GM12891 (cell line): ENCODE measurements around the gene STK39.
"Not testable (repeated sequence)": the region's sequence is repeated elsewhere in the genome, so short reads cannot be mapped to it uniquely, and the experiment has no call there.

Source experiments
- DNase-seq: peaks from one replicate; pipeline ENCODE4 v3.0.0; 2011; ENCODE audit warnings: low spot score; ENCODE audit not compliant: insufficient read length
- FAIRE-seq: peaks from 2 replicates; lab custom pipeline; 2011; peaks lifted over from hg19 to GRCh38; lab: Jason Lieb, UNC
- PAX5 ChIP-seq: IDR thresholded peaks from 2 replicates; pipeline ENCODE4 v1.6.1; 2011; ENCODE audit warnings: low read length, moderate library complexity, mild to moderate bottlenecking; ENCODE audit not compliant: insufficient read depth, severe bottlenecking
- POLR2A ChIP-seq: IDR thresholded peaks from 2 replicates; pipeline ENCODE4 v1.6.1; 2011; ENCODE audit warnings: low read depth, low read length, control low read depth
- POLR2AphosphoS5 ChIP-seq: IDR thresholded peaks from 2 replicates; pipeline ENCODE4 v1.6.1; 2011; ENCODE audit warnings: low read depth, low read length, control low read depth
- POU2F2 ChIP-seq: IDR thresholded peaks from 2 replicates; pipeline ENCODE4 v1.6.1; 2011; ENCODE audit warnings: low read depth, mild to moderate bottlenecking, control low read depth, low read length, moderate library complexity
- SPI1 ChIP-seq: IDR thresholded peaks from 2 replicates; pipeline ENCODE4 v1.6.1; 2011; ENCODE audit warnings: low read depth, low read length, control low read depth
- TAF1 ChIP-seq: IDR thresholded peaks from 2 replicates; pipeline ENCODE4 v1.6.1; 2011; ENCODE audit warnings: low read depth, low read length, control low read depth

The STK39 gene

GRCh38 chr2:168090366-168091135, 156.8 kb downstream of the STK39 start:
- FAIRE-seq (peak; percentile 5), DNase-seq (peak; percentile 15)
- no peak for TF ChIP-seq SPI1
- TF ChIP-seq PAX5: no peak
- no peak for TF ChIP-seq POLR2AphosphoS5
- no peak for TF ChIP-seq POLR2A
- TF ChIP-seq TAF1: no peak
- no peak for TF ChIP-seq POU2F2

GRCh38 chr2:168089200-168089599, 158.2 kb downstream of the STK39 start:
- TF ChIP-seq TAF1 (no peak), SPI1 (0 out of 2 replicates have a peak, but pooled peaks have one; percentile 29), POU2F2 (no peak)
- DNase-seq (no peak), FAIRE-seq (no peak)

DNA sequence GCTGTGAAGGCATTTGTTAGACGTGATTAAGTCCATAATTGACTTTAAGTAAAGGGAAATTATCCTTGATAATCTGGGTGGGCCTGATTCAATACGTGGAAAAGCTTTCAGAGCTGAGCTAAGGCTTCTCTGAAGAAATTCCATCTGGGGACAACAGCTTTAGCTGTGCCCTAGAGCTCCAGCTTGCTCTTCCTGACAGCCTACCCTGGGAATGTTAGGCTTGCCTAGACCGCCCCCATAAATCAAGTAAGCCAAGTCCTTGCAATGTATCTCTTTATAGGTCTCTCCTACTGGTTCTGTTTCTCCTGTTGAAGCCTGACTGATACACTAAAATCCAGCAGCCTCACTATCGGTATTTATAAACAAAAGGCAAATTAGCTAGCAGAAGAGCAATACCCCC, 160.0 kb downstream of the STK39 start:
- FAIRE-seq: no peak
- TF ChIP-seq PAX5 (no peak), SPI1 (no peak), TAF1 (no peak), POLR2A (no peak), POLR2AphosphoS5 (no peak), POU2F2 (no peak)
- DNase-seq: no peak

DNA sequence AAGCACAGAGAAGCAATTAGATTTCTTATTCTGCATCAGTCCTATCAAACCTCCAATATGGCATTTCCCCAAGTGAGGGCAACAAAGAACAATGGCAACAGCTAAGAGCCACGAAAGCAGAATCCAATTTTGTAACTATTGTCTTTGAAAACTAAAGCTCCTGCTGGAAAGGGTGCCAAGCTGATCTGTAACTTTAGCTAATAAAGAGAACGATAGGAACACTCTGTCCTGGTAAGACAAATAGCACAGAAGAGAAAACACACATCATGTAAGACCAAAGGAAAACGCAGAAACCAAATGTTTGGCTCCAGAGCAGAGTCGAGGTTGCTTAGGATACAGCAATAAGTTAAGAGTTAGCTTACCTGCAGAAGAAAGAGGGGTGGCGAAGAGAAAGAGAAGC, 160.5 kb downstream of the STK39 start:
- TF ChIP-seq SPI1 (no peak), PAX5 (no peak), POU2F2 (no peak), POLR2AphosphoS5 (no peak), POLR2A (no peak), TAF1 (no peak)
- no peak for FAIRE-seq
- no peak for DNase-seq

- FAIRE-seq: no peak
- TF ChIP-seq TAF1 (no peak), SPI1 (no peak), POLR2A (no peak), POU2F2 (no peak), PAX5 (no peak), POLR2AphosphoS5 (no peak)
- DNase-seq: no peak
Observed at GRCh38 chr2:168085801-168086361, 161.5 kb downstream of the STK39 start.

- TF ChIP-seq POLR2AphosphoS5 (no peak), SPI1 (no peak), PAX5 (no peak), POLR2A (no peak), POU2F2 (no peak), TAF1 (no peak)
- DNase-seq: no peak
- FAIRE-seq: no peak
Observed at GRCh38 chr2:168084288-168084687, 163.1 kb downstream of the STK39 start.

DNA sequence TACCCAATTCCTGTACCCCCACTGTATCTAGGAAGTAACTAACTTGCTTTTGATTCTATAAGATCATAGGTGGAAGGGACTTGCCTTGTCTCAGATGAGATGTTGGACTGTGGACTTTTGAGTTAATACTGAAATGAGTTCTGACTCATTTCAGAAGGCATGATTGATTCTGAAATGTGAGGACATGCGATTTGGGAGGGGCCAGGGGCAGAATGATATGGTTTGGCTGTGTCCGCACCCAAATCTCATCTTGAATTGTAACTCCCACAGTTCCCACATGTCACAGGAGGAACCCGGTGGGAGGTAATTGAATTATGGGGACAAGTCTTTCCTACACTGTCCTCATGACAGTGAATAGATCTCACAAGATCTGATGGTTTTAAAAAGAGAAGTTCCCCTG, 165.9 kb downstream of the STK39 start:
- FAIRE-seq, DNase-seq: not testable (repeated sequence)

GRCh38 chr2:168079236-168079635, 168.2 kb downstream of the STK39 start:
- DNase-seq: no peak
- FAIRE-seq: no peak

DNA sequence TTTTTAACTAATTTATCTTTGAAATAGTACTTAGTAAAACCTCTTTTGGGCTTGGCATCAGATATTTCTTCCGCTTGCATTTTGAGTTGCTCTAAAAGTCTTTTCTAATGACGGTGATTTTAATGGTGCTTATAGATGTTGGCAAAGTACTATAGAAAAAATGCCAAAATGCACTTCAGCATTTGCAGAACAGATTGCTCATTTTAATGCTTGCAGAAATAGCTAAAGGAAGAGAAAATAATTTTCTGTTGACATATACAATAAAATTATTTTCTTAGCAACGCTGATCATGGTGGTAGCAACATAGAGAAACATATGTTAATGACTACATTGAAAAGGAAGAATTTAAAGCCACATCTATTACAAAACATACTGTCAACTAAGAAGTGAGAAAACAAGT, 170.7 kb downstream of the STK39 start:
- no peak for DNase-seq
- TF ChIP-seq POLR2A (no peak), POLR2AphosphoS5 (no peak), TAF1 (no peak)
- FAIRE-seq: no peak

More at GRCh38 chr2:168079236-168079635, 168.2 kb downstream of the STK39 start:
- TF ChIP-seq TAF1 (no peak), POLR2A (no peak), POU2F2 (no peak), PAX5 (no peak), SPI1 (no peak), POLR2AphosphoS5 (no peak)

- DNase-seq (no peak), FAIRE-seq (no peak)
- TF ChIP-seq POLR2A (no peak), SPI1 (no peak), TAF1 (no peak), POLR2AphosphoS5 (no peak), POU2F2 (no peak), PAX5 (no peak)
Observed at GRCh38 chr2:168075446-168075845, 171.9 kb downstream of the STK39 start.
